ENCODE measurements around the gene GARIN1A. TPM values are rescaled to one million over a fixed set of nuclear protein-coding genes. Genes with fewer than 3 reads are reported as not detected.

GARIN1A gene
- 0.89 and 1.5 TPM in 2 replicates for total RNA-seq

GRCh38 chr7:128671992-128672391 lies at the start of gene GARIN1A:
Gene GARIN1A, plus strand, starts transcription at chr7:128672292. Its CDS starts 106 bp downstream, at chr7:128672398.

Other genes with a start within 250 kb of the GARIN1A start
- gene HILPDA, start 216.4 kb upstream of the GARIN1A start, total RNA-seq: 38.9 and 76.0 TPM in 2 replicates
- gene METTL2B, start 195.5 kb upstream of the GARIN1A start, total RNA-seq: 34.4 and 44.1 TPM in 2 replicates
- gene CALU, start 67.1 kb downstream of the GARIN1A start, total RNA-seq: 2,586 and 2,792 TPM in 2 replicates
- not detected in 2 replicates for gene OPN1SW, start 103.5 kb downstream of the GARIN1A start, total RNA-seq
- 10.7 and 11.4 TPM in 2 replicates for gene CCDC136, start 119.7 kb downstream of the GARIN1A start, total RNA-seq
- gene FLNC, start 158.1 kb downstream of the GARIN1A start, total RNA-seq: 226 and 608 TPM in 2 replicates
- 106 and 147 TPM in 2 replicates for gene ATP6V1F, start 190.6 kb downstream of the GARIN1A start, total RNA-seq
- gene KCP, start 238.4 kb downstream of the GARIN1A start, total RNA-seq: 0.09 and 0.30 TPM in 2 replicates

Measured in smooth muscle cell of the umbilical artery (primary cell).